HG03159 (cell line): ENCODE measurements around the gene CLSTN2.

Experiments used
- ATAC-seq: cut with Tn5 transposase; IDR thresholded peaks from one replicate; pipeline ENCODE4 v1.9.1; 2021; ENCODE audit warnings: mild to moderate bottlenecking, moderate library complexity; ENCODE audit not compliant: unreplicated experiment

The CLSTN2 gene

GRCh38 chr3:139940622-139941021 lies 5.6 kb downstream of the CLSTN2 start:
- no peak for ATAC-seq

GRCh38 chr3:139941580-139941979 lies 6.6 kb downstream of the CLSTN2 start:
- no peak for ATAC-seq

- no peak for ATAC-seq
These were observed 9.4 kb downstream of the CLSTN2 start for GRCh38 chr3:139944256-139944910.

GRCh38 chr3:139945386-139945785 lies 10.4 kb downstream of the CLSTN2 start:
- no peak for ATAC-seq

- no peak for ATAC-seq
These were observed 11.0 kb downstream of the CLSTN2 start for GRCh38 chr3:139945942-139946341.

- no peak for ATAC-seq
These were observed 13.5 kb downstream of the CLSTN2 start for GRCh38 chr3:139948467-139948866.

GRCh38 chr3:139948898-139949297 lies 13.9 kb downstream of the CLSTN2 start:
- ATAC-seq = no peak

- no peak for ATAC-seq
These were observed 18.3 kb downstream of the CLSTN2 start for GRCh38 chr3:139953131-139953910.

- ATAC-seq = no peak
These were observed 19.3 kb downstream of the CLSTN2 start for GRCh38 chr3:139954146-139954860.

GRCh38 chr3:139957844-139958243 lies 22.9 kb downstream of the CLSTN2 start:
- ATAC-seq = no peak

- no peak for ATAC-seq
These were observed 34.4 kb downstream of the CLSTN2 start for GRCh38 chr3:139969386-139969785.

GRCh38 chr3:139970526-139970925 lies 35.5 kb downstream of the CLSTN2 start:
- ATAC-seq = no peak

GRCh38 chr3:139974809-139975425 lies 39.9 kb downstream of the CLSTN2 start:
- no peak for ATAC-seq

GRCh38 chr3:139975594-139976365 lies 40.8 kb downstream of the CLSTN2 start:
- no peak for ATAC-seq

- no peak for ATAC-seq
These were observed 44.0 kb downstream of the CLSTN2 start for GRCh38 chr3:139978966-139979365.

- no peak for ATAC-seq
These were observed 45.0 kb downstream of the CLSTN2 start for GRCh38 chr3:139979991-139980390.

- ATAC-seq = no peak
These were observed 47.4 kb downstream of the CLSTN2 start for GRCh38 chr3:139982404-139982803.

GRCh38 chr3:139985576-139985975 lies 50.6 kb downstream of the CLSTN2 start:
- no peak for ATAC-seq

- ATAC-seq = no peak
These were observed 52.9 kb downstream of the CLSTN2 start for GRCh38 chr3:139987908-139988307.

GRCh38 chr3:139988472-139989156 lies 53.6 kb downstream of the CLSTN2 start:
- no peak for ATAC-seq
